ES-I3 (cell line): ENCODE data around the gene TNK2.
"Not testable (repeated sequence)": the region's sequence is repeated elsewhere in the genome, so short reads cannot be mapped to it uniquely, and the experiment has no call there.

Experiments
- H3K36me3 ChIP-seq: 2 replicates; pipeline ENCODE4 v1.6.1; 2013; ENCODE audit warnings: mild to moderate bottlenecking, low read length, control low read depth, moderate library complexity; ENCODE audit not compliant: insufficient read depth
- H3K4me1 ChIP-seq: 2 replicates; pipeline ENCODE4 v1.6.1; 2013; ENCODE audit warnings: mild to moderate bottlenecking, control low read depth, low read length; ENCODE audit not compliant: insufficient read depth
- H3K9ac ChIP-seq: 2 replicates; pipeline ENCODE4 v1.6.1; 2013; ENCODE audit warnings: low read depth, mild to moderate bottlenecking, low read length, moderate library complexity
- H3K9me3 ChIP-seq: 2 replicates; pipeline ENCODE4 v1.6.1; 2013; ENCODE audit warnings: mild to moderate bottlenecking, low read length, moderate library complexity; ENCODE audit not compliant: control insufficient read depth, insufficient read depth

TNK2 gene

DNA sequence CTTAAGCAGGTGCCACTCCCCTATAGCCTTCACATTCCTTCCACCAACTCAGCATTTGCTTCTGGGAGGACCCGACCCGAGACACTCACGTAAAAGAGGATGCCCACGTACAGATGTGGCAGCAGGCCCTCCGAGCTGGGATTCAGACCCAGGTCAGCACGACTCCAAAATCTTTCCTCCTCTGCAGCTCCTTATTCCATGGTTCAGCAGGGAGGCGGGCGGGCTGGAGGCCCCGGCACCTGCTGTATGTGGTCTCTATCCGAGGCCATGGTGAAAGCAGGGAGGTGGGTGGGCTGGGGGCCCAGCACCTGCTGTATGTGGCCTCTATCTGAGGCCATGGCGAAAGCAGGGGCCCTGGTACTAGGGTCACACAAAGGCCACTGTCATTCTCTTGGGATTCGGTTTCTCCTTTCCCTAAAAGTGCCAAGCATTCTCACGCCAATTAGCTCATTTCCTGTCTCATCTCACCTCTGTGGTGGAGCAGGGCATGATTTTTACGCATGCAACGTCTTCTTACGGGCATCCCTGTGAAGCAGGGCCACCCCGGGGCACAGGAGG is 90.7 kb downstream of the TNK2 start:
- Histone ChIP-seq H3K4me1 (no peaks in the 10 kb centered on the region; the same call in 1 of the 2 replicates), H3K36me3 (no peaks in the 10 kb centered on the region), H3K9ac (no peak overlapping the region), H3K9me3 (no peaks in the 10 kb centered on the region)

DNA sequence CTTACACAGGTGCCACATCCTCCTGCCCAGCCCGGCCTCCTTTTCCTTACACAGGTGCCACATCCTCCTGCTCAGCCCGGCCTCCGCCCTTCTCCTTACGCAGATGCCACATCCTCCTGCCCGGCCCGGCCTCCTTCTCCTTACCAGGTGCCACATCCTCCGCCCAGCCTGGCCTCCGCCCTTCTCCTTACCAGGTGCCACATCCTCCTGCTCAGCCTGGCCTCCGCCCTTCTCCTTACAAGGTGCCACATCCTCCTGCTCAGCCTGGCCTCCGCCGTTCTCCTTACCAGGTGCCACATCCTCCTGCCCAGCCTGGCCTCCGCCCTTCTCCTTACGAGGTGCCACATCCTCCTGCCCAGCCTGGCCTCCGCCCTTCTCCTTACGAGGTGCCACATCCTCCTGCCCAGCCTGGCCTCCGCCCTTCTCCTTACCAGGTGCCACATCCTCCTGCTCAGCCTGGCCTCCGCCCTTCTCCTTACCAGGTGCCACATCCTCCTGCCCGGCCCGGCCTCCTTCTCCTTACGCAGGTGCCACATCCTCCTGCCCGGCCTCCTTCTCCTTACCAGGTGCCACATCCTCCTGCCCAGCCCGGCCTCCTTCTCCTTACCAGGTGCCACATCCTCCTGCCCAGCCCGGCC is 92.0 kb downstream of the TNK2 start:
- H3K9ac ChIP-seq, H3K4me1 ChIP-seq, H3K36me3 ChIP-seq, H3K9me3 ChIP-seq: not testable (repeated sequence)

- Histone ChIP-seq H3K36me3 (no peaks in the 10 kb centered on the region), H3K4me1 (no peaks in the 10 kb centered on the region; the same call in 1 of the 2 replicates), H3K9me3 (no peaks in the 10 kb centered on the region), H3K9ac (no peak overlapping the region)
Measured at GRCh38 chr3:195815169-195815771, 93.1 kb downstream of the TNK2 start.

- no peaks in the 10 kb centered on the region for H3K9me3 ChIP-seq
- peaks cover 8% of the 10 kb centered on the region; the same call in 1 of the 2 replicates for H3K4me1 ChIP-seq
- no peaks in the 10 kb centered on the region for H3K36me3 ChIP-seq
- H3K9ac ChIP-seq = no peak overlapping the region
Measured at GRCh38 chr3:195813916-195814640, 94.3 kb downstream of the TNK2 start.
